GM12878 (cell line): ENCODE data around the gene MYO1D. TPM values are rescaled to one million over a fixed set of nuclear protein-coding genes. Genes with fewer than 3 reads are reported as not detected.

Source experiments
- ATAC-seq: fragments of 200-7000 bp; cut with Tn5 transposase; 3 replicates; pipeline ENCODE4 v1.9.1; 2020; ENCODE audit warnings: mild to moderate bottlenecking, moderate library complexity
- BruUV-seq: library from RNA; stranded (reverse); fragments of 400-500 nt; replicated peaks from 2 replicates; lab custom pipeline; 2021; lab: Mats Ljungman, UMichigan
- CTCF ChIA-PET: fragments of 300-600 bp; sonication (Branson Sonifier 250); formaldehyde crosslinking; extraction: SDS; loops from one replicate; lab custom pipeline; 2021; ENCODE audit warnings: inconsistent platforms; lab: Yijun Ruan, JAX
- POLR2A ChIA-PET: fragments of 350-600 bp; formaldehyde crosslinking; extraction: SDS; loops from one replicate; lab custom pipeline; 2021; ENCODE audit warnings: inconsistent platforms; lab: Charles Lee
- RAD21 ChIA-PET: fragments of 300-600 bp; sonication (Branson Sonifier 250); formaldehyde crosslinking; loops from one replicate; lab custom pipeline; 2023; ENCODE audit warnings: antibody characterized with exemption; ENCODE audit not compliant: unreplicated experiment; lab: Charles Lee
- SMC1A ChIA-PET: fragments of 300-600 bp; sonication (Branson Sonifier 250); formaldehyde crosslinking; loops from one replicate; lab custom pipeline; 2023; ENCODE audit not compliant: unreplicated experiment, uncharacterized antibody; lab: Charles Lee
- DNase-seq: peaks from one replicate; pipeline ENCODE4 v3.0.0-alpha.2; 2011; ENCODE audit warnings: low read depth, low spot score
- FAIRE-seq: peaks from 3 replicates; lab custom pipeline; 2011; peaks lifted over from hg19 to GRCh38; lab: Jason Lieb, UNC
- H2AFZ ChIP-seq: 2 replicates; pipeline ENCODE4 v1.6.0; 2011; ENCODE audit warnings: low read depth, low read length, control low read depth; ENCODE audit not compliant: control insufficient read depth
- H3K27ac ChIP-seq: 2 replicates; pipeline ENCODE4 v1.5.1; 2011; ENCODE audit warnings: control low read depth; ENCODE audit not compliant: control insufficient read depth, insufficient read depth
- H3K27me3 ChIP-seq, 2 experiments: replicated peaks in 1 of 2; 2 replicates each; pipeline versions ENCODE4 v1.6.0 to v1.6.1; 2011; ENCODE audit warnings: low read length in 1 of 2; ENCODE audit not compliant: control insufficient read depth in 2 of 2, insufficient read depth in 2 of 2
- H3K36me3 ChIP-seq, 2 experiments: 2 replicates each; pipeline ENCODE4 v1.5.1; 2011; ENCODE audit warnings: low read length in 1 of 2; ENCODE audit not compliant: control insufficient read depth in 2 of 2, insufficient read depth in 2 of 2
- H3K4me1 ChIP-seq: 2 replicates; pipeline ENCODE4 v1.6.1; 2011; ENCODE audit warnings: mild to moderate bottlenecking, low read length, moderate library complexity, mixed read lengths; ENCODE audit not compliant: control insufficient read depth, insufficient read depth
- H3K4me2 ChIP-seq: 2 replicates; pipeline ENCODE4 v1.6.0; 2011; ENCODE audit warnings: control low read depth; ENCODE audit not compliant: control insufficient read depth, insufficient read depth
- H3K4me3 ChIP-seq: fragments of 200-600 bp; sonication (generic); 2 replicates; pipeline ENCODE4 v1.5.1; 2016
- H3K79me2 ChIP-seq: 2 replicates; pipeline ENCODE4 v1.6.0; 2011; ENCODE audit warnings: low read length; ENCODE audit not compliant: control insufficient read depth, insufficient read depth
- H3K9ac ChIP-seq: 2 replicates; pipeline ENCODE4 v1.8.0; 2011; ENCODE audit warnings: low read length, control low read depth, mixed read lengths; ENCODE audit not compliant: control insufficient read depth, insufficient read depth
- H3K9me3 ChIP-seq: replicated peaks from 3 replicates; pipeline ENCODE4 v1.5.1; 2011; ENCODE audit warnings: mild to moderate bottlenecking, low read length; ENCODE audit not compliant: control insufficient read depth, insufficient read depth
- H4K20me1 ChIP-seq: 2 replicates; pipeline ENCODE4 v1.6.0; 2011; ENCODE audit not compliant: control insufficient read depth, insufficient read depth
- HDAC2 ChIP-seq: fragments of 200-600 bp; sonication (generic); IDR thresholded peaks from 2 replicates; pipeline ENCODE4 v1.6.1; 2017
- IRF4 ChIP-seq: IDR thresholded peaks from 2 replicates; pipeline ENCODE4 v1.6.1; 2011; ENCODE audit warnings: low read depth, low read length
- NFIC ChIP-seq: IDR thresholded peaks from 2 replicates; pipeline ENCODE4 v1.6.1; 2012; ENCODE audit warnings: low read depth, mild to moderate bottlenecking, inconsistent platforms, low read length, moderate library complexity
- NFXL1 ChIP-seq: fragments of 450-650 bp; IDR thresholded peaks from 2 replicates; pipeline ENCODE4 v1.6.1; 2017; ENCODE audit warnings: antibody characterized with exemption, mild to moderate bottlenecking, borderline replicate concordance
- NR2C2 ChIP-seq: IDR thresholded peaks from 2 replicates; pipeline ENCODE4 v1.6.1; 2011; ENCODE audit warnings: borderline replicate concordance, low read depth; ENCODE audit not compliant: control insufficient read depth, insufficient read length
- STAT1 ChIP-seq: fragments of 450-650 bp; conservative IDR thresholded peaks from 2 replicates; pipeline ENCODE4 v1.6.1; 2014; ENCODE audit warnings: antibody characterized with exemption, mild to moderate bottlenecking
- TARDBP ChIP-seq: IDR thresholded peaks from 2 replicates; pipeline ENCODE4 v1.6.1; 2016; ENCODE audit warnings: borderline replicate concordance
- WGBS: methylation state at CpG from one replicate; pipeline ENCODE4 v1.1.6; 2016; ENCODE audit warnings: low lambda C conversion rate; ENCODE audit not compliant: insufficient replicate concordance, insufficient coverage; ENCODE audit errors: missing lambda C conversion rate; 5-methylcytosine and 5-hydroxymethylcytosine counted together
- in situ Hi-C: fragments of 300-500 bp; cut with MboI; formaldehyde crosslinking; loops from 9 replicates; pipeline ENCODE4 v1.14.3; 2018; ENCODE audit warnings: mixed read lengths
- intact Hi-C: fragments of 100-400 bp; cut with micrococcal nuclease; formaldehyde crosslinking; loops from one replicate; pipeline ENCODE4 v1.14.2; 2022; ENCODE audit not compliant: unreplicated experiment
- polyA plus RNA-seq, 11 experiments: library from polyadenylated mRNA; depleted of rRNA in 4 of 11; unstranded in 6 of 11; stranded (reverse) in 5 of 11; fragments of >200 nt; fragmentation: Nextera tagmentation in 4 of 11; fragmentation: Illumina TruSeq in 1 of 11; extraction: Ambion mirVana in 4 of 11; extraction: Trizol in 1 of 11; gene quantifications; 1 replicate in 1 of 11; 2 replicates in 10 of 11; pipeline versions ENCODE4 v1.2.1 to v1.2.3, GENCODE V29; 2011 to 2016; ENCODE audit warnings: inconsistent platforms in 2 of 11, missing spikeins in 2 of 11, low read depth in 1 of 11
- total RNA-seq, 4 experiments: library from RNA; depleted of rRNA in 3 of 4; stranded (reverse); fragments of >200 nt in 3 of 4; fragmentation: Illumina TruSeq in 1 of 4; extraction: Trizol in 1 of 4; gene quantifications; 2 replicates each; pipeline versions ENCODE4 v1.2.1 to v1.2.3, GENCODE V29; 2013 to 2021
- TF ChIP-seq, protein P1 (sequence below): IDR thresholded peaks from 2 replicates; pipeline ENCODE4 v1.6.1; 2012; ENCODE audit warnings: low read depth, low read length, improper control_type of control experiment
- TF ChIP-seq, protein P2 (sequence below): fragments of 450-650 bp; conservative IDR thresholded peaks from 2 replicates; pipeline ENCODE4 v1.6.1; 2017; ENCODE audit warnings: mild to moderate bottlenecking, moderate library complexity

Gene MYO1D
- total and polyA plus RNA-seq, 10 of the 15 experiments (the other 5 are each of a cell fraction or from before 2014, with no cell fraction given) = 1.8 to 37.7 (median 25.4) TPM

GRCh38 chr17:32697728-32698625 is 178.9 kb downstream of the MYO1D start:
- WGBS = 93% methylated on average over 1 of the region's 1 CpG
- Histone ChIP-seq H3K4me1 (no peaks in the 10 kb centered on the region), H2AFZ (no peak overlapping the region), H3K4me3 (no peak overlapping the region), H3K9me3 (no peaks in the 10 kb centered on the region), H4K20me1 (no peaks in the 10 kb centered on the region), H3K9ac (no peak overlapping the region), H3K79me2 (no peaks in the 10 kb centered on the region), H3K36me3 (no peaks in the 10 kb centered on the region), H3K4me2 (no peak overlapping the region), H3K27ac (no peak overlapping the region), H3K27me3 (no peaks in the 10 kb centered on the region)
- intact Hi-C loops (no loop called here), in situ Hi-C loops (no loop called here)
- ChIA-PET SMC1A (interaction anchor here (1.0 to 1.6 kb wide), 2 partner anchors 10 to 25 kb away, joined by 3 to 7 read pairs; no protein-coding TSS in a partner anchor), RAD21 (interaction anchor here (0.7 kb wide), 1 partner anchor 51 kb away, joined by 3 read pairs; no protein-coding TSS in a partner anchor), CTCF (interaction anchor here (0.6 to 0.8 kb wide), 2 partner anchors 236 to 1088 kb away, joined by 3 read pairs; no protein-coding TSS in a partner anchor), POLR2A (no interaction called here)
- DNase-seq (no peak), FAIRE-seq (no peak), ATAC-seq (no peak)
- BruUV-seq = no TSS peak
- TF ChIP-seq, protein P1, sequence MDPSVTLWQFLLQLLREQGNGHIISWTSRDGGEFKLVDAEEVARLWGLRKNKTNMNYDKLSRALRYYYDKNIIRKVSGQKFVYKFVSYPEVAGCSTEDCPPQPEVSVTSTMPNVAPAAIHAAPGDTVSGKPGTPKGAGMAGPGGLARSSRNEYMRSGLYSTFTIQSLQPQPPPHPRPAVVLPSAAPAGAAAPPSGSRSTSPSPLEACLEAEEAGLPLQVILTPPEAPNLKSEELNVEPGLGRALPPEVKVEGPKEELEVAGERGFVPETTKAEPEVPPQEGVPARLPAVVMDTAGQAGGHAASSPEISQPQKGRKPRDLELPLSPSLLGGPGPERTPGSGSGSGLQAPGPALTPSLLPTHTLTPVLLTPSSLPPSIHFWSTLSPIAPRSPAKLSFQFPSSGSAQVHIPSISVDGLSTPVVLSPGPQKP = no peak
- TF ChIP-seq NFXL1 (no peak), IRF4 (no peak), NR2C2 (no peak), NFIC (no peak), TARDBP (no peak), STAT1 (no peak), HDAC2 (no peak)
- TF ChIP-seq, protein P2, sequence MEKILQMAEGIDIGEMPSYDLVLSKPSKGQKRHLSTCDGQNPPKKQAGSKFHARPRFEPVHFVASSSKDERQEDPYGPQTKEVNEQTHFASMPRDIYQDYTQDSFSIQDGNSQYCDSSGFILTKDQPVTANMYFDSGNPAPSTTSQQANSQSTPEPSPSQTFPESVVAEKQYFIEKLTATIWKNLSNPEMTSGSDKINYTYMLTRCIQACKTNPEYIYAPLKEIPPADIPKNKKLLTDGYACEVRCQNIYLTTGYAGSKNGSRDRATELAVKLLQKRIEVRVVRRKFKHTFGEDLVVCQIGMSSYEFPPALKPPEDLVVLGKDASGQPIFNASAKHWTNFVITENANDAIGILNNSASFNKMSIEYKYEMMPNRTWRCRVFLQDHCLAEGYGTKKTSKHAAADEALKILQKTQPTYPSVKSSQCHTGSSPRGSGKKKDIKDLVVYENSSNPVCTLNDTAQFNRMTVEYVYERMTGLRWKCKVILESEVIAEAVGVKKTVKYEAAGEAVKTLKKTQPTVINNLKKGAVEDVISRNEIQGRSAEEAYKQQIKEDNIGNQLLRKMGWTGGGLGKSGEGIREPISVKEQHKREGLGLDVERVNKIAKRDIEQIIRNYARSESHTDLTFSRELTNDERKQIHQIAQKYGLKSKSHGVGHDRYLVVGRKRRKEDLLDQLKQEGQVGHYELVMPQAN = no peak
